A673 (cell line): ENCODE data around the gene CLVS2. TPM values are rescaled to one million over a fixed set of nuclear protein-coding genes. Genes with fewer than 3 reads are reported as not detected.
A peak's percentile ranks its signal among the peaks of the same experiment; 100 is the strongest.

ENCODE experiments used
- BruUV-seq: library from RNA; stranded (reverse); fragments of 400-500 nt; replicated peaks from 2 replicates; lab custom pipeline; 2021; lab: Mats Ljungman, UMichigan
- CTCF ChIA-PET: fragments of 300-600 bp; sonication (Branson Sonifier 250); formaldehyde crosslinking; loops from one replicate; lab custom pipeline; 2022; ENCODE audit warnings: antibody characterized with exemption; lab: Charles Lee
- POLR2A ChIA-PET: fragments of 300-600 bp; sonication (Branson Sonifier 250); formaldehyde crosslinking; loops from one replicate; lab custom pipeline; 2022; ENCODE audit warnings: antibody characterized with exemption; ENCODE audit not compliant: low non-redundant PET; lab: Charles Lee
- DNase-seq: peaks from one replicate; pipeline ENCODE4 v3.0.0-alpha.2; 2015; ENCODE audit warnings: low spot score
- H3K27ac ChIP-seq: fragments of 200-600 bp; sonication (generic); 2 replicates; pipeline ENCODE4 v1.5.1; 2016; ENCODE audit warnings: mixed run types, low read depth, mild to moderate bottlenecking, mixed read lengths, antibody characterized with exemption, low read length; ENCODE audit not compliant: poor library complexity, severe bottlenecking
- H3K27me3 ChIP-seq: fragments of 200-600 bp; sonication (generic); replicated peaks from 2 replicates; pipeline ENCODE4 v1.6.1; 2017; ENCODE audit warnings: mixed run types, low read depth, mild to moderate bottlenecking, mixed read lengths, antibody characterized with exemption, low read length; ENCODE audit not compliant: insufficient read depth, poor library complexity
- H3K36me3 ChIP-seq: fragments of 200-600 bp; sonication (generic); 2 replicates; pipeline ENCODE4 v1.6.1; 2016; ENCODE audit warnings: mixed run types, mild to moderate bottlenecking, mixed read lengths, antibody characterized with exemption, low read length; ENCODE audit not compliant: insufficient read depth, poor library complexity, severe bottlenecking
- H3K4me1 ChIP-seq: fragments of 200-600 bp; sonication (generic); 2 replicates; pipeline ENCODE4 v1.6.1; 2017; ENCODE audit warnings: mixed run types, mild to moderate bottlenecking, mixed read lengths, antibody characterized with exemption, low read length; ENCODE audit not compliant: insufficient read depth, poor library complexity, severe bottlenecking
- H3K4me3 ChIP-seq: fragments of 200-600 bp; sonication (generic); 2 replicates; pipeline ENCODE4 v1.5.1; 2016; ENCODE audit warnings: low read depth, mixed run types, mild to moderate bottlenecking, mixed read lengths, low read length; ENCODE audit not compliant: poor library complexity, severe bottlenecking
- H3K9me3 ChIP-seq: fragments of 200-600 bp; sonication (generic); 2 replicates; pipeline ENCODE4 v1.6.1; 2016; ENCODE audit warnings: mixed run types, low read depth, mild to moderate bottlenecking, mixed read lengths, antibody characterized with exemption, low read length; ENCODE audit not compliant: poor library complexity, severe bottlenecking
- CTCF ChIP-seq: fragments of 300-800, 200-600 bp; sonication (generic); conservative IDR thresholded peaks from 2 replicates; pipeline ENCODE4 v1.5.1; 2017; ENCODE audit warnings: low read depth, mild to moderate bottlenecking, antibody characterized with exemption, low read length, moderate library complexity, mixed read lengths
- EZH2 ChIP-seq: fragments of 200-600 bp; sonication (generic); IDR thresholded peaks from 2 replicates; pipeline ENCODE4 v1.6.1; 2017; ENCODE audit warnings: borderline replicate concordance, low read depth, mild to moderate bottlenecking, mixed read lengths, antibody characterized with exemption, low read length; ENCODE audit not compliant: poor library complexity, severe bottlenecking
- intact Hi-C: fragments of 100-400 bp; cut with micrococcal nuclease; formaldehyde crosslinking; loops from one replicate; pipeline ENCODE4 v1.10.0; 2022; ENCODE audit not compliant: unreplicated experiment
- total RNA-seq: library from RNA; stranded (reverse); gene quantifications from 2 replicates; pipeline ENCODE4 v1.2.3, GENCODE V29; 2021

The CLVS2 gene
- total RNA-seq, 1 experiment from 2014 or later: 84.9 TPM

- ChIA-PET POLR2A (no interaction called here), CTCF (no interaction called here)
- Histone ChIP-seq H3K27me3 (no peaks in the 10 kb centered on the region), H3K27ac (no peak overlapping the region), H3K4me3 (no peak overlapping the region), H3K9me3 (no peaks in the 10 kb centered on the region), H3K4me1 (peaks cover 43% of the 10 kb centered on the region), H3K36me3 (peaks cover 49% of the 10 kb centered on the region)
- BruUV-seq: no TSS peak
- DNase-seq: no peak
- intact Hi-C loops: no loop called here
- no peak for TF ChIP-seq CTCF
- no peak for TF ChIP-seq EZH2
These were observed 13.0 kb downstream of the CLVS2 start for GRCh38 chr6:123009059-123009458.

- DNase-seq: no peak
- no peak for TF ChIP-seq CTCF
- no TSS peak for BruUV-seq
- ChIA-PET CTCF (no interaction called here), POLR2A (no interaction called here)
- Histone ChIP-seq H3K36me3 (peaks cover 78% of the 10 kb centered on the region), H3K27me3 (no peaks in the 10 kb centered on the region), H3K9me3 (no peaks in the 10 kb centered on the region), H3K4me3 (no peak overlapping the region), H3K4me1 (peaks cover 29% of the 10 kb centered on the region), H3K27ac (no peak overlapping the region)
- intact Hi-C loops: no loop called here
These were observed 18.8 kb downstream of the CLVS2 start for GRCh38 chr6:123014835-123015234.

- Histone ChIP-seq H3K27ac (no peak overlapping the region), H3K4me1 (peaks cover 23% of the 10 kb centered on the region), H3K4me3 (no peak overlapping the region), H3K9me3 (no peaks in the 10 kb centered on the region), H3K36me3 (peaks cover 68% of the 10 kb centered on the region), H3K27me3 (no peaks in the 10 kb centered on the region)
- ChIA-PET POLR2A (no interaction called here), CTCF (no interaction called here)
- peak; percentile 75 for DNase-seq
- BruUV-seq: no TSS peak
- TF ChIP-seq EZH2: no peak
- no peak for TF ChIP-seq CTCF
- intact Hi-C loops: no loop called here
These were observed 20.5 kb downstream of the CLVS2 start for GRCh38 chr6:123016431-123017103.
